NCI-H460 (cell line): ENCODE measurements around the gene TRAF3IP1. TPM values are rescaled to one million over a fixed set of nuclear protein-coding genes. Genes with fewer than 3 reads are reported as not detected.

Experiments
- DNase-seq: peaks from one replicate; pipeline ENCODE4 v3.0.0-alpha.2; 2016; ENCODE audit warnings: low read depth; ENCODE audit errors: extremely low read depth
- total RNA-seq: library from RNA; depleted of rRNA; stranded (reverse); fragments of >200 nt; shearing (Covaris generic); gene quantifications from 2 replicates; pipeline ENCODE4 v1.2.3, GENCODE V29; 2014

Gene TRAF3IP1
- total RNA-seq, 1 experiment from 2014 or later, result 8.9 TPM

- no peak for DNase-seq
These were observed 32.3 kb upstream of the TRAF3IP1 start, which contains the start of gene PER2 for GRCh38 chr2:238287737-238288649. PER2 (minus strand) TSS chr2:238288610; CDS start chr2:238277936, 10,674 bp downstream.

- peak; percentile 94 for DNase-seq
These were observed 31.4 kb upstream of the TRAF3IP1 start for GRCh38 chr2:238288650-238289573.

- DNase-seq, result no peak
These were observed 30.7 kb upstream of the TRAF3IP1 start for GRCh38 chr2:238289574-238289973.

- DNase-seq, result peak; percentile 86
These were observed 30.2 kb upstream of the TRAF3IP1 start for GRCh38 chr2:238290091-238290509.

- no peak for DNase-seq
These were observed 29.4 kb upstream of the TRAF3IP1 start for GRCh38 chr2:238290715-238291549.

- DNase-seq, result no peak
These were observed 28.6 kb upstream of the TRAF3IP1 start for GRCh38 chr2:238291550-238292281.

- no peak for DNase-seq
These were observed 26.3 kb upstream of the TRAF3IP1 start for GRCh38 chr2:238294046-238294392.

- no peak for DNase-seq
These were observed 25.8 kb upstream of the TRAF3IP1 start for GRCh38 chr2:238294393-238295143.

- no peak for DNase-seq
These were observed 24.9 kb upstream of the TRAF3IP1 start for GRCh38 chr2:238295144-238296112.

GRCh38 chr2:238296638-238297457 is 23.5 kb upstream of the TRAF3IP1 start:
- no peak for DNase-seq

- no peak for DNase-seq
These were observed 20.5 kb upstream of the TRAF3IP1 start for GRCh38 chr2:238299803-238300202.

- DNase-seq, result no peak
These were observed 18.2 kb upstream of the TRAF3IP1 start for GRCh38 chr2:238302087-238302486.

GRCh38 chr2:238302751-238303150 is 17.6 kb upstream of the TRAF3IP1 start:
- no peak for DNase-seq

- DNase-seq, result no peak
These were observed 16.2 kb upstream of the TRAF3IP1 start for GRCh38 chr2:238304116-238304515.

GRCh38 chr2:238305092-238305862 is 15.0 kb upstream of the TRAF3IP1 start:
- no peak for DNase-seq
